GM10248 (cell line): ENCODE data around the gene TRIM7.
"Not testable (repeated sequence)": the region's sequence is repeated elsewhere in the genome, so short reads cannot be mapped to it uniquely, and the experiment has no call there.

ENCODE experiments used
- CTCF ChIA-PET: fragments of 300-600 bp; sonication (Branson Sonifier 250); formaldehyde crosslinking; extraction: SDS; loops from one replicate; lab custom pipeline; 2021; ENCODE audit warnings: antibody characterized with exemption; lab: Yijun Ruan, JAX
- POLR2A ChIA-PET: fragments of 350-650 bp; sonication (Branson Sonifier 250); formaldehyde crosslinking; extraction: SDS; loops from one replicate; lab custom pipeline; 2020; ENCODE audit warnings: antibody characterized with exemption; lab: Yijun Ruan, JAX
- DNase-seq: peaks from one replicate; pipeline ENCODE4 v3.0.0; 2012; ENCODE audit errors: extremely low spot score
- CTCF ChIP-seq: IDR thresholded peaks from 2 replicates; pipeline ENCODE4 v1.5.1; 2012; ENCODE audit warnings: mild to moderate bottlenecking, low read depth; ENCODE audit errors: extremely low read depth, missing control alignments, control extremely low read depth

Gene TRIM7

GRCh38 chr5:181215997-181216989 is 11.3 kb upstream of the TRIM7 start:
- DNase-seq = no peak
- CTCF ChIA-PET = interaction anchor here (1.1 to 1.4 kb wide), 2 partner anchors 9 to 26 kb away, joined by 3 to 6 read pairs; no protein-coding TSS in a partner anchor
- no peak for TF ChIP-seq CTCF
- POLR2A ChIA-PET = interaction anchor here (1.0 kb wide), 1 partner anchor 24 kb away, joined by 3 read pairs; no protein-coding TSS in a partner anchor

- DNase-seq, POLR2A ChIA-PET: not testable (repeated sequence)
- CTCF ChIA-PET = interaction anchor here (0.6 to 1.6 kb wide), 2 partner anchors 21 kb away, joined by 3 read pairs; no protein-coding TSS in a partner anchor
These were observed 9.3 kb upstream of the TRIM7 start for GRCh38 chr5:181214249-181214648.

GRCh38 chr5:181212934-181213333 is 7.9 kb upstream of the TRIM7 start:
- no peak for DNase-seq
- no peak for TF ChIP-seq CTCF
- POLR2A ChIA-PET = no interaction called here
- CTCF ChIA-PET = interaction anchor here (0.9 to 1.6 kb wide), 2 partner anchors 20 to 28 kb away, joined by 3 read pairs; no protein-coding TSS in a partner anchor

GRCh38 chr5:181212080-181212479 is 7.1 kb upstream of the TRIM7 start:
- POLR2A ChIA-PET = interaction anchor here (0.6 kb wide), 1 partner anchor 24 kb away, joined by 3 read pairs; no protein-coding TSS in a partner anchor
- no peak for TF ChIP-seq CTCF

GRCh38 chr5:181211208-181211607 is 6.2 kb upstream of the TRIM7 start:
- no peak for TF ChIP-seq CTCF
- ChIA-PET CTCF (interaction anchor here (1.0 kb wide), 1 partner anchor 9 kb away, joined by 3 read pairs; no protein-coding TSS in a partner anchor), POLR2A (no interaction called here)
- no peak for DNase-seq

More at GRCh38 chr5:181212080-181212479, 7.1 kb upstream of the TRIM7 start:
- no peak for DNase-seq
- CTCF ChIA-PET = interaction anchor here (0.9 kb wide), 1 partner anchor 28 kb away, joined by 3 read pairs; no protein-coding TSS in a partner anchor

GRCh38 chr5:181210698-181211097 is 5.7 kb upstream of the TRIM7 start:
- DNase-seq, POLR2A ChIA-PET: not testable (repeated sequence)
- CTCF ChIA-PET = interaction anchor here (1.0 kb wide), 1 partner anchor 9 kb away, joined by 3 read pairs; no protein-coding TSS in a partner anchor

- CTCF ChIA-PET = interaction anchor here (1.0 to 1.3 kb wide), 2 partner anchors 10 to 20 kb away, joined by 3 read pairs; no protein-coding TSS in a partner anchor
- DNase-seq, POLR2A ChIA-PET: not testable (repeated sequence)
These were observed 5.2 kb upstream of the TRIM7 start for GRCh38 chr5:181210148-181210547.

GRCh38 chr5:181209006-181209405 is 4.0 kb upstream of the TRIM7 start:
- DNase-seq, POLR2A ChIA-PET: not testable (repeated sequence)
- CTCF ChIA-PET = interaction anchor here (1.3 to 8.2 kb wide), 4 partner anchors 11 to 19 kb away, joined by 3 to 109 read pairs (median 8); no protein-coding TSS in a partner anchor
